A549 (cell line): Measurements from ENCODE around the gene VAV3.

Experiments used
- CBX2 ChIP-seq: fragments of 200-600 bp; sonication (generic); IDR thresholded peaks from 2 replicates; pipeline ENCODE4 v1.6.1; 2016; ENCODE audit warnings: low read depth, mild to moderate bottlenecking, borderline replicate concordance
- CBX8 ChIP-seq: fragments of 200-600 bp; sonication (generic); IDR thresholded peaks from 2 replicates; pipeline ENCODE4 v1.6.1; 2016
- CEBPB ChIP-seq, 2 experiments: fragments of >200 bp in 1 of 2; sonication (Bioruptor Twin) in 1 of 2; formaldehyde crosslinking in 1 of 2; IDR thresholded peaks; 2 replicates each; pipeline ENCODE4 v1.6.1; 2012 to 2016
- RAD21 ChIP-seq, 2 experiments: fragments of >200 bp in 1 of 2; sonication (Bioruptor Twin) in 1 of 2; formaldehyde crosslinking in 1 of 2; IDR thresholded peaks in 1 of 2; conservative IDR thresholded peaks in 1 of 2; 2 replicates in 1 of 2; 3 replicates in 1 of 2; pipeline ENCODE4 v1.6.1; 2012 to 2018; ENCODE audit warnings: inconsistent platforms in 1 of 2
- TFCP2L1 ChIP-seq: fragments of 250-450 bp; sonication (Bioruptor Pico); IDR thresholded peaks from 2 replicates; pipeline ENCODE4 v1.5.0; 2021; ENCODE audit warnings: mild to moderate bottlenecking
- TF ChIP-seq, protein P1 (sequence below): fragments of 450-650 bp; IDR thresholded peaks from 2 replicates; pipeline ENCODE4 v1.6.1; 2014; ENCODE audit warnings: antibody characterized with exemption

DNA sequence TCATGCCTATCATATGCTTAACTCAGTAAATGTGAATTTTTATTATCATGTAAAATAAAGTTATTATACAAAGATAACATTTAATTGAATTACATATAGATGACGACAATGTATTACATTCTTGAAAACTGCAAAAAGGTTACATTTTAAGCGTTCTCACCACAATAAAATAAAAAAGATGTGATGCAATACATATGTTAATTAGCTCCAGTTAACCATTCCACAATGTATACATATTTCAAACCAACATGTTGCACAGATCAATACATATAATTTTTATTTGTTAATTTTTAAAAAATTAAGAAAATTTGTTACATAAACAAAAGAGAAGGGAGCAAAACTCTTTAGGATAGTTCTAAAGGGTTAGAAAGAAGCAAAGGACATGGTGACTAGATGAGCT is 183.7 kb downstream of the VAV3 start:
- TF ChIP-seq CBX8 (no peak), CEBPB (IDR thresholded peaks at IDR 0.05) (no peak), TFCP2L1 (no peak), CBX2 (no peak), RAD21 (conservative IDR thresholded peaks at IDR 0.05 in 1 of 2, IDR thresholded peaks at IDR 0.05 in 1 of 2) (no peak)
- TF ChIP-seq, protein P1, sequence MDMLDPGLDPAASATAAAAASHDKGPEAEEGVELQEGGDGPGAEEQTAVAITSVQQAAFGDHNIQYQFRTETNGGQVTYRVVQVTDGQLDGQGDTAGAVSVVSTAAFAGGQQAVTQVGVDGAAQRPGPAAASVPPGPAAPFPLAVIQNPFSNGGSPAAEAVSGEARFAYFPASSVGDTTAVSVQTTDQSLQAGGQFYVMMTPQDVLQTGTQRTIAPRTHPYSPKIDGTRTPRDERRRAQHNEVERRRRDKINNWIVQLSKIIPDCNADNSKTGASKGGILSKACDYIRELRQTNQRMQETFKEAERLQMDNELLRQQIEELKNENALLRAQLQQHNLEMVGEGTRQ: no peak
